Measurements from ENCODE around the gene IKZF1. TPM values are rescaled to one million over a fixed set of nuclear protein-coding genes. Genes with fewer than 3 reads are reported as not detected.
A peak's percentile ranks its signal among the peaks of the same experiment; 100 is the strongest.

Gene IKZF1
- total RNA-seq, 2 donors from 2014 or later = 290 to 416 TPM

GRCh38 chr7:50353894-50354595 is 49.5 kb downstream of the IKZF1 start:
- peaks cover 2% of the 10 kb centered on the region for H3K9me3 Mint-ChIP-seq
- ATAC-seq (no peak), DNase-seq (ENCODE audit: low spot score) (no peak)
- H3K4me3 Mint-ChIP-seq = peak overlapping the region; percentile 83
- H3K27ac Mint-ChIP-seq = no peak overlapping the region
- H3K36me3 Mint-ChIP-seq = peaks cover 47% of the 10 kb centered on the region
- peaks cover 88 to 94% of the 10 kb centered on the region in 2 donors for H3K4me1 Mint-ChIP-seq (ENCODE audit: low read depth in 2 of 2)
- H3K27me3 Mint-ChIP-seq = no peaks in the 10 kb centered on the region

DNA sequence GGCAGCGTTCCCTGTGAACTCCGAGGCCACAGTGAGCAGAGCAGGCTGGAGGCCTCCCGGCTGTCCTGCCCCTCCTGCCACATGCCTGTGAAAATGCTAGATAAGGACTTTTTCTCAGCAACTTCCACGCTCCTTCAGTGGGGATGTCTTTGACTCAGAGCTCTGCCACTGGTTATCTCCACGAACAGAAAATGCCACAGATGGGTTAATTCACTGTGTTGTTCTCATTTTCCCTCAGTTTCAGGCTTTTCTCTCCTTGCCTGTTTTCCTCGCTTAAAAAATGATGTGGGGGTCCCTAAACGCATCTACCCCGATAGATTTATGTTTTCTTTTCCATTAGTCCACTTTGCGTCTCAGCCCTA is 51.3 kb downstream of the IKZF1 start:
- H3K27me3 Mint-ChIP-seq = no peaks in the 10 kb centered on the region
- H3K4me3 Mint-ChIP-seq = peak overlapping the region; percentile 88
- H3K9me3 Mint-ChIP-seq = no peaks in the 10 kb centered on the region
- peaks cover 50% of the 10 kb centered on the region for H3K36me3 Mint-ChIP-seq
- peaks cover 89 to 94% of the 10 kb centered on the region in 2 donors for H3K4me1 Mint-ChIP-seq (ENCODE audit: low read depth in 2 of 2)
- no peak for ATAC-seq
- DNase-seq (ENCODE audit: low spot score) = no peak
- H3K27ac Mint-ChIP-seq = no peak overlapping the region

DNA sequence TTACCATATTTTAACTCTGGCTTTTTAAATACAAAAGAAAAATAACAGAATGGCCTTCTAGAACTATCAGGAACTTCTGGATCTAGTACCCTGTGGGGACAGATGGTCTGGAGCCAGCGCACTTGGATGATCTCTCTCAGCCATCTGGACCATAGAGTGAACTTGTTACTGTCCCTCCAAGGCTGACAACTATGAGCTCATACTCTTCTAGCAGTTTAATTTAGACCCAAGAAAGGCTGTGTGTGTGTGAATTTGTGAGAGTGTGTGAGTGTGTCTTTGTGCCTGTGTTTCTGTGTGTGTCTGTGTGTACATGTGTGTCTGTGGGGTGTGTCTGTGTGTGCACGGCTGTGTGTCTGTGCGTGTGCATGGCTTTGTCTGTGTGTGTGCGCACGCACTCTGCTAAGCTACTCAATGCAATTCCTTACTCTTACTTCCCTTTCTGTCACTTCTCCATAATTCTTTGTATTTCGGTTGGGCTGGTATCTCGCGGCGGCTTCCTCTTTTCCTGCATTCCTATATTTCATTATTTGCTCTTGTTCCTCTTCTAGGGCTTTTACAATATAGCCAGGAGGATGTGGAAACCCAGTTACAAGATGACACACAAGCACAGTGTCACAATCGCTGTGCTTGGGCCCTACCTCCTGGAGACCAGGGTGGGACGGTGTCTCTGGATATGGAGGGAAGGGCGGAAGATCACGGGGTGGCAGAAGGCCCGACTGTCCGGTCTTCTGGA is 51.9 kb downstream of the IKZF1 start:
- Mint-ChIP-seq H3K9me3 (no peaks in the 10 kb centered on the region), H3K4me3 (peak overlapping the region; percentile 88), H3K4me1 (ENCODE audit: low read depth in 2 of 2) (peaks cover 89 to 94% of the 10 kb centered on the region in 2 donors), H3K36me3 (peaks cover 55% of the 10 kb centered on the region), H3K27me3 (no peaks in the 10 kb centered on the region), H3K27ac (no peak overlapping the region)
- peak in 1 of 2 donors; percentile 6 for ATAC-seq
- DNase-seq (ENCODE audit: low spot score) = no peak

DNA sequence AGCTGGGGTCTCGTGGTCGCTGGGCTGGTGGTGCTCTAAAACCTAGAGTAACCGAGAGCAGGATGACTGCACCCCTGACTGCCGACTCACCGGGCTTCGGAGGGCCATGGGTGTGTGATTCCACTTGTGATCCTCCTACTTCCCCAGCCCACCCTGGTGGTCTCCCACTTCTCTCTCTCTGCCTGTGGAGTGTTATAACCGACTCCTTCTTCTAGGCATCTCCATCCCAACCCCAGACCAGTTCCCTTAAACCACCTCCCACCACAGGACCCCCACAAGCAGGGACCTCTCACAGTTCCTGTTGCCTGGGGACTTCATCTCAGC is 52.4 kb downstream of the IKZF1 start:
- Mint-ChIP-seq H3K9me3 (no peaks in the 10 kb centered on the region), H3K27me3 (no peaks in the 10 kb centered on the region), H3K27ac (no peak overlapping the region), H3K36me3 (peaks cover 54% of the 10 kb centered on the region), H3K4me3 (peak overlapping the region; percentile 88), H3K4me1 (ENCODE audit: low read depth in 2 of 2) (peaks cover 84 to 90% of the 10 kb centered on the region in 2 donors)
- DNase-seq (ENCODE audit: low spot score) = no peak
- ATAC-seq = no peak

DNA sequence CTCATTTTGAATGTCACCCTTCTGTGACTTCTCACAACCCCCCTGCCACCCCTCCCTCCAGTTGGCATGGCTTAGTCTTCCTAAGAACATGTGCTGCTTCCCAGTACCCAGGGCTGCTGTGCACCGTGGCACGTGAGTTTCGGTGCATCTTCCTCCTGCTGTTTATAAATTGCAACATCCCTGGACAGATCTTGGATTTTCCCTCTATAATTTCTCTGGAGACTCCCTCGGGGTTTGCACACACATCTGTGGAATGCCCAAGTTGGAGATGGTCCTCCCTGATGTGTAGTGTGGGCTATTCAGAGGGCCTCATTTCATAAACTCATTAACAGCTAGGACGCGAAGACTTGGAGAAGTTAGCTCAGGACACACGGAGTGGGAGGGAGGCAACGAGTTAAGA is 52.9 kb downstream of the IKZF1 start:
- no peak for DNase-seq (ENCODE audit: low spot score)
- H3K27ac Mint-ChIP-seq = no peak overlapping the region
- peaks cover 53% of the 10 kb centered on the region for H3K36me3 Mint-ChIP-seq
- H3K4me3 Mint-ChIP-seq = peak overlapping the region; percentile 88
- H3K27me3 Mint-ChIP-seq = no peaks in the 10 kb centered on the region
- peaks cover under 1% of the 10 kb centered on the region for H3K9me3 Mint-ChIP-seq
- no peak for ATAC-seq
- H3K4me1 Mint-ChIP-seq (ENCODE audit: low read depth in 2 of 2) = peaks cover 84 to 90% of the 10 kb centered on the region in 2 donors

GRCh38 chr7:50358041-50358705 is 53.7 kb downstream of the IKZF1 start:
- no peaks in the 10 kb centered on the region for H3K27me3 Mint-ChIP-seq
- peaks cover 60% of the 10 kb centered on the region for H3K36me3 Mint-ChIP-seq
- H3K27ac Mint-ChIP-seq = no peak overlapping the region
- peaks cover 5% of the 10 kb centered on the region for H3K9me3 Mint-ChIP-seq
- DNase-seq (ENCODE audit: low spot score) = no peak
- ATAC-seq = peak; percentile 4 to 31
- H3K4me3 Mint-ChIP-seq = peak overlapping the region; percentile 88
- H3K4me1 Mint-ChIP-seq (ENCODE audit: low read depth in 2 of 2) = peaks cover 87 to 93% of the 10 kb centered on the region in 2 donors

- DNase-seq (ENCODE audit: low spot score) (no peak), ATAC-seq (no peak)
- Mint-ChIP-seq H3K4me1 (ENCODE audit: low read depth in 2 of 2) (peaks cover 87 to 93% of the 10 kb centered on the region in 2 donors), H3K9me3 (peaks cover 5% of the 10 kb centered on the region), H3K36me3 (peaks cover 60% of the 10 kb centered on the region), H3K27ac (no peak overlapping the region), H3K4me3 (peak overlapping the region; percentile 88), H3K27me3 (no peaks in the 10 kb centered on the region)
These were observed 54.3 kb downstream of the IKZF1 start for GRCh38 chr7:50358779-50359178.

DNA sequence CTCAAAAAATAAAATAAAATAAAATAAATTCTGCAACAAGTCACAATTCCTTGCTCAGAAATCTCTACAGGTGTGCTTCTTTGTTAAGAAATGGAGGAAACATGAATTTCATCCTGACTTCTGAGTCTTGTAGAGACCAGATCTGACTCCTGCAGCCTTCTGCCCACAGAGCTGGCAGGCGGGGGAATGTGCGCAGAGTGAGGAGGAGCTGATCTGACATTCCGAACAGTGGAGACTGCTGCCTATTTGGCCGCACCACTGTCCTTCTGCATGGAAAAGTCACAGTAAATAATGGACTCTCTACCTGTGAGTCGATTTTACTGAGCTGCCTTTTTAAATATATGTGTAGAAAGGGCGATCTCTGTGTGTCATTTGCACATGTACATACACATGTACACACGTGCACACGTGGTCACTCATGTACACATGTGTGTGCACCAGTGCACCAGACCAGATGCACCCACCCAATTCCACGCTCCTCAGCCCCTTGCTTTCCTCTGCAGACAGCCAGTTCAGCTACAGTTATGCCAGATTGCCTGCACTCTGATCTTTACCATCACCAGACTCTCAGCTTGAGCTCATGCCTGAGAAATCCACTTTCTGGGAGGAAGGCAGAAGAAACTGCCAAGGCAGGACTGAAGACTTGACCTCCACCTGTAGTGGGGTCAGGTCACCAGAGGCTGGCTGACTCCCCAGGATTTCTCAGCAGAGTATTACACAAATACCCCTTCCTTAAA is 54.9 kb downstream of the IKZF1 start:
- ATAC-seq (no peak), DNase-seq (ENCODE audit: low spot score) (no peak)
- Mint-ChIP-seq H3K4me1 (ENCODE audit: low read depth in 2 of 2) (peaks cover 85 to 93% of the 10 kb centered on the region in 2 donors), H3K9me3 (peaks cover 5% of the 10 kb centered on the region), H3K27me3 (no peaks in the 10 kb centered on the region), H3K27ac (no peak overlapping the region), H3K4me3 (peak overlapping the region; percentile 88), H3K36me3 (peaks cover 60% of the 10 kb centered on the region)

DNA sequence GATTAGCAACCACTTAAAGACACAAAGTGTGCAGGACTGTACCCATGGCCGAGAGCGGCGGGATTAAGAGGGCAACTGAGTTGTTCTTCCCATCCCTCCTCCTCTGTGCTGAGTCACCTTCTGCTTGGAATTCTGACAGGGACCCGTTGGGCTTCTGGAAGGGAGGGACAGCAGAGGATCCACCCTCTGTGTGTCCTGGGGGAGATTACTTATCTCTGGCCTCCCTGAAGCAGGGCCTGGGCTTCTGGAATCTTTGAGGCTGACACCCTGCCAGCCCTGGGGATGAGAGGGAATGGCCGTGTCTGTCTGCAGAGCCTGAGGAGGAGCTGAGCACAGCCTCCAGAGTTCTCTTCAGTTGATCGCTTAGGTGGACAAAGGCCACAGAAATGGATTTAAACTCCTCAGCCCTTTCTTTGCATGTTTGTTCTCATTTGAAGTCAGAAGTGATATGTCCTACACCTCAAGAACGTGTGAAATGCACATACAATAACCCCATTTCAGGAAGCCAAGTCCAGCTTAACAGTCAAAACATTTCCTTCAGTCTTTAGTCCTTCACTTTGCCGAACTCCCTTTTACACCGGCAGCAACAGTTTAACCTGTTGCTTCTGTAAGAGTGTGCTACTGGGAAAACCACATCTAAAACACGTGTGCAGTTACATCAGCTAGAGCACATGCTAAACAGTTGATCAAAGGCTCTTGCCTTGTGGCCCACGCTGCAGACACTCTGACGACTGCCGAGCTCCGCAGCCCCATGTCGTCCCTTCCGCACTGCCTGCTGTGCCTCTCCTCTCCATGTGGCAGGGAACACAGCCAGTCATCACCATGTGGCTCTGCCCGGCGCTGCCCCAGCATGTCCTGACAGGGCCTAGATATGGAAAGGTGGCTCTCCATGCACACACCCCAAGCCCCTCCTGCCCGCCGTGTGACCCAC is 55.7 kb downstream of the IKZF1 start:
- Mint-ChIP-seq H3K36me3 (peaks cover 56% of the 10 kb centered on the region), H3K9me3 (peaks cover 5% of the 10 kb centered on the region), H3K4me1 (ENCODE audit: low read depth in 2 of 2) (peaks cover 86 to 92% of the 10 kb centered on the region in 2 donors), H3K27ac (no peak overlapping the region), H3K27me3 (no peaks in the 10 kb centered on the region), H3K4me3 (peak overlapping the region; percentile 88)
- ATAC-seq (peak; percentile 77 to 83), DNase-seq (ENCODE audit: low spot score) (peak; percentile 72)

DNA sequence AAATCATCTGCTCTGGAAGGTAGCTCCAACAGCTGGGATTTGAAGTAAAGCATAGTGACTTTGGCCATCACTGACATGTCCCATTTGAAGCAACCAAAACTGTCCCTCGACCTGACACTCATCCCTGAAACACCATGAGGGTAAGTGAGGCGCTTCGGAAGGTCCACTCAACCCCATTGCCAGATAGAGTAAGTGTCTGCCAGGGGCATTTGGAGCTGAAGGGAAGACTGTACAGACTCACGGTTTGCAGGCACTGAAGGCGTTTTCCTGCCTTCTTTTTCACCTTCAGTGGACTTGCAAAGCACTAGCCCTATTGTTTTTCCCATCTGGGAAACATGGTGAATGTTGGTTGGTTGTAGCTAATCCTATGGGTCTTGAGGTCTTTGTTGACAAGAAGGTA is 57.6 kb downstream of the IKZF1 start:
- H3K36me3 Mint-ChIP-seq = peaks cover 61% of the 10 kb centered on the region
- DNase-seq (ENCODE audit: low spot score) (no peak), ATAC-seq (no peak)
- H3K4me1 Mint-ChIP-seq (ENCODE audit: low read depth in 2 of 2) = peaks cover 87 to 95% of the 10 kb centered on the region in 2 donors
- no peak overlapping the region for H3K27ac Mint-ChIP-seq
- peak overlapping the region; percentile 88 for H3K4me3 Mint-ChIP-seq
- peaks cover 5% of the 10 kb centered on the region for H3K9me3 Mint-ChIP-seq
- H3K27me3 Mint-ChIP-seq = no peaks in the 10 kb centered on the region

- ATAC-seq (peak; percentile 25 to 57), DNase-seq (ENCODE audit: low spot score) (peak; percentile 74)
- Mint-ChIP-seq H3K36me3 (peaks cover 58% of the 10 kb centered on the region), H3K27me3 (no peaks in the 10 kb centered on the region), H3K4me3 (peak overlapping the region; percentile 88), H3K9me3 (peaks cover 5% of the 10 kb centered on the region), H3K4me1 (ENCODE audit: low read depth in 2 of 2) (peaks cover 87 to 94% of the 10 kb centered on the region in 2 donors), H3K27ac (no peak overlapping the region)
These were observed 58.3 kb downstream of the IKZF1 start for GRCh38 chr7:50362712-50363282.

DNA sequence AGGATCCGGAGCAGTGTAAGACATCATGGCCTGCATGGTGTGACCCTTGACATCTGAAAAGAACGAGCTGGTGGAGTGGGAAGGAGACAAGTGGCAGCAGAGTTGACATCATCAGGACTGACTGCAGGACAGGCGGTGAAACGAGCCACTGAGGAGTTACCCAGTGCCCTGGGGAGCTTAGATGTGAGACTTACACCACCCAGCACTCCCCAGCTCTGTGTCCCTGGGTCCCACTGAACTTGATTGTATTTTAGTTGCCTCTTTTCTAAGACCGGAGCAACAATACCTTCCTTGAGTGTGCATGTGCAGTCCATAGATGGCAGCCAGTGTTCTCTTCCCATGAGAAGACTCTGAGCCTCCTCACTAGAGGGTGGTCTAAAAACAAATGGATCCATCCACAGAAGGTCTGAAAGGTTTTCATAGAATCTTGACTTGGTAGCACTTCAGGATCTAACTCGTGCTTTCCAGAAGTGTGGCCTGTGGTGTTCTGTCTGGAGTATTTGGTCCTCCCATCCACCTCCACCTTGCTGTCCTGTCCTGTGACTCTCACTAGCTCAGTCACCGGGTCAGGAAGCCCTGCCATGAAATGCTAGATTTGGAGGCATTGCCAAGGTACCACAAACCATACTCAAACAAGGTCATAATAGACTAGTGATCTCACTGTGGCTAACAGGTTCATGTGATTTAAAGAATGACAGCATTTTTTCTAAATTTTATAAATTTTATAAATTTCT is 59.0 kb downstream of the IKZF1 start:
- Mint-ChIP-seq H3K36me3 (peaks cover 56% of the 10 kb centered on the region), H3K4me3 (peak overlapping the region; percentile 88), H3K27ac (no peak overlapping the region), H3K4me1 (ENCODE audit: low read depth in 2 of 2) (peaks cover 85 to 94% of the 10 kb centered on the region in 2 donors), H3K27me3 (no peaks in the 10 kb centered on the region), H3K9me3 (peaks cover 5% of the 10 kb centered on the region)
- DNase-seq (ENCODE audit: low spot score) (no peak), ATAC-seq (peak in 1 of 2 donors; percentile 43)

Measured in natural killer cell treated with Interleukin-12 subunit alpha and Interleukin-12 subunit beta and Interleukin-15 and Interleukin-18, amount 100 ng/mL, for 72 hours (primary cell).